H9 (cell line): ENCODE measurements around the gene CEBPE. TPM values are rescaled to one million over a fixed set of nuclear protein-coding genes. Genes with fewer than 3 reads are reported as not detected.

ENCODE experiments used
- DNase-seq: peaks from one replicate; pipeline ENCODE4 v3.0.0-alpha.2; 2017
- H2AFZ ChIP-seq: one replicate; pipeline ENCODE4 v1.6.1; 2013; ENCODE audit warnings: mild to moderate bottlenecking, low read length, control low read depth, moderate library complexity
- H2AK5ac ChIP-seq: 2 replicates; pipeline ENCODE4 v1.6.1; 2013; ENCODE audit warnings: low read length, control low read depth, mixed read lengths; ENCODE audit not compliant: insufficient read length
- H2BK120ac ChIP-seq: one replicate; pipeline ENCODE4 v1.6.1; 2013; ENCODE audit warnings: low read depth, mild to moderate bottlenecking, low read length, control low read depth, inconsistent platforms; ENCODE audit not compliant: poor library complexity, severe bottlenecking
- H2BK12ac ChIP-seq: 2 replicates; pipeline ENCODE4 v1.6.1; 2013; ENCODE audit warnings: low read length, control low read depth, mixed read lengths, low read depth; ENCODE audit not compliant: insufficient read length
- H2BK15ac ChIP-seq: 2 replicates; pipeline ENCODE4 v1.6.1; 2013; ENCODE audit warnings: low read depth, low read length, control low read depth
- H2BK20ac ChIP-seq: one replicate; pipeline ENCODE4 v1.6.1; 2013; ENCODE audit warnings: low read depth, mild to moderate bottlenecking, low read length, control low read depth, inconsistent platforms; ENCODE audit not compliant: poor library complexity, severe bottlenecking
- H2BK5ac ChIP-seq: 2 replicates; pipeline ENCODE4 v1.6.1; 2013; ENCODE audit warnings: low read length, control low read depth, mixed read lengths; ENCODE audit not compliant: insufficient read length
- H3K14ac ChIP-seq: 2 replicates; pipeline ENCODE4 v1.6.1; 2013; ENCODE audit warnings: low read length, control low read depth; ENCODE audit not compliant: insufficient read depth
- H3K18ac ChIP-seq: 2 replicates; pipeline ENCODE4 v1.6.1; 2013; ENCODE audit warnings: low read depth, mild to moderate bottlenecking, mixed read lengths, low read length, control low read depth; ENCODE audit not compliant: insufficient read length
- H3K23ac ChIP-seq: 2 replicates; pipeline ENCODE4 v1.6.1; 2013; ENCODE audit warnings: low read length, control low read depth, mixed read lengths, low read depth; ENCODE audit not compliant: insufficient read length
- H3K23me2 ChIP-seq: 2 replicates; pipeline ENCODE4 v1.6.1; 2013; ENCODE audit warnings: low read depth, mild to moderate bottlenecking, mixed read lengths, low read length, control low read depth; ENCODE audit not compliant: insufficient read length, poor library complexity, severe bottlenecking
- H3K27ac ChIP-seq: 2 replicates; pipeline ENCODE4 v1.5.1; 2013; ENCODE audit warnings: low read length, control low read depth, mixed read lengths, low read depth; ENCODE audit not compliant: insufficient read length
- H3K27me3 ChIP-seq: 2 replicates; pipeline ENCODE4 v1.6.1; 2013; ENCODE audit warnings: low read length, control low read depth, inconsistent platforms; ENCODE audit not compliant: insufficient read depth
- H3K4ac ChIP-seq: 2 replicates; pipeline ENCODE4 v1.6.1; 2013; ENCODE audit warnings: low read depth, mild to moderate bottlenecking, control low read depth, inconsistent platforms, low read length, moderate library complexity
- H3K4me1 ChIP-seq: 2 replicates; pipeline ENCODE4 v1.6.1; 2013; ENCODE audit warnings: low read length, control low read depth, inconsistent platforms; ENCODE audit not compliant: insufficient read depth
- H3K4me2 ChIP-seq: 2 replicates; pipeline ENCODE4 v1.6.1; 2013; ENCODE audit warnings: low read length, control low read depth, mixed read lengths; ENCODE audit not compliant: insufficient read length, insufficient read depth
- H3K56ac ChIP-seq: 2 replicates; pipeline ENCODE4 v1.6.1; 2013; ENCODE audit warnings: low read depth, mild to moderate bottlenecking, mixed read lengths, low read length, control low read depth; ENCODE audit not compliant: insufficient read length
- H3K79me1 ChIP-seq: 2 replicates; pipeline ENCODE4 v1.6.1; 2013; ENCODE audit warnings: low read depth, mild to moderate bottlenecking, moderate library complexity, low read length, control low read depth, inconsistent platforms; ENCODE audit not compliant: insufficient read depth, poor library complexity, severe bottlenecking
- H3K79me2 ChIP-seq: 2 replicates; pipeline ENCODE4 v1.6.1; 2013; ENCODE audit warnings: low read length, control low read depth, inconsistent platforms; ENCODE audit not compliant: insufficient read depth
- H3K9ac ChIP-seq: 2 replicates; pipeline ENCODE4 v1.6.1; 2013; ENCODE audit warnings: low read length, control low read depth, mixed read lengths; ENCODE audit not compliant: insufficient read length; ENCODE audit errors: extremely low read depth
- H3K9me3 ChIP-seq: one replicate; pipeline ENCODE4 v1.6.1; 2013; ENCODE audit warnings: low read depth, low read length, inconsistent platforms; ENCODE audit not compliant: control insufficient read depth
- H3T11ph ChIP-seq: one replicate; pipeline ENCODE4 v1.6.1; 2013; ENCODE audit warnings: mild to moderate bottlenecking, low read length, control low read depth, inconsistent platforms
- H4K20me1 ChIP-seq: one replicate; pipeline ENCODE4 v1.6.1; 2013; ENCODE audit not compliant: control insufficient read depth, insufficient read length, insufficient read depth
- H4K5ac ChIP-seq: 2 replicates; pipeline ENCODE4 v1.6.1; 2013; ENCODE audit warnings: low read depth, mild to moderate bottlenecking, mixed read lengths, low read length, control low read depth; ENCODE audit not compliant: insufficient read length
- H4K8ac ChIP-seq: replicated peaks from 2 replicates; pipeline ENCODE4 v1.6.1; 2013; ENCODE audit warnings: low read length, control low read depth, mixed read lengths, low read depth; ENCODE audit not compliant: insufficient read length
- H4K91ac ChIP-seq: 2 replicates; pipeline ENCODE4 v1.6.1; 2013; ENCODE audit warnings: low read depth, mild to moderate bottlenecking, moderate library complexity, mixed read lengths, low read length, control low read depth; ENCODE audit not compliant: insufficient read length
- H3K27ac Mint-ChIP-seq, 3 experiments: 2 replicates in 2 of 3; 3 replicates in 1 of 3; pipeline ENCODE4 v1.8.0; 2020 to 2021; ENCODE audit warnings: mixed read lengths in 3 of 3, mild to moderate bottlenecking in 1 of 3, moderate library complexity in 1 of 3
- H3K27me3 Mint-ChIP-seq: 2 replicates; pipeline ENCODE4 v1.8.0; 2021; ENCODE audit warnings: low read depth, mild to moderate bottlenecking, moderate library complexity, mixed read lengths
- H3K36me3 Mint-ChIP-seq, 3 experiments: 2 replicates in 2 of 3; 3 replicates in 1 of 3; pipeline ENCODE4 v1.8.0; 2020 to 2021; ENCODE audit warnings: low read depth in 3 of 3, mixed read lengths in 3 of 3; ENCODE audit not compliant: insufficient read depth in 1 of 3
- H3K4me1 Mint-ChIP-seq, 2 experiments: 2 replicates each; pipeline ENCODE4 v1.8.0; 2020; ENCODE audit warnings: mixed read lengths in 2 of 2
- H3K4me3 Mint-ChIP-seq, 2 experiments: 2 replicates in 1 of 2; 3 replicates in 1 of 2; pipeline ENCODE4 v1.8.0; 2020 to 2021; ENCODE audit warnings: mild to moderate bottlenecking in 2 of 2, mixed read lengths in 2 of 2, moderate library complexity in 1 of 2
- H3K9me3 Mint-ChIP-seq, 2 experiments: 2 replicates in 1 of 2; 3 replicates in 1 of 2; pipeline ENCODE4 v1.8.0; 2020; ENCODE audit warnings: mild to moderate bottlenecking in 2 of 2, mixed read lengths in 2 of 2, moderate library complexity in 1 of 2
- CTCF ChIP-seq: fragments of 200-600 bp; sonication (generic); conservative IDR thresholded peaks from 3 replicates; pipeline ENCODE4 v1.8.0; 2021; ENCODE audit warnings: antibody characterized with exemption, mild to moderate bottlenecking
- WGBS: extraction: QIAGEN DNeasy Blood & Tissue Kit; methylation state at CpG from one replicate; pipeline ENCODE4 v1.1.7; 2013; ENCODE audit warnings: missing lambda C conversion rate, low lambda C conversion rate, mixed read lengths; ENCODE audit not compliant: insufficient read length; ENCODE audit errors: extremely low coverage; 5-methylcytosine and 5-hydroxymethylcytosine counted together
- total RNA-seq: library from RNA; stranded (reverse); gene quantifications from 2 replicates; pipeline ENCODE4 v1.2.1, GENCODE V29; 2021

CEBPE gene
- total RNA-seq, 1 experiment from 2014 or later: not detected

- no peaks in the 10 kb centered on the region for H4K20me1 ChIP-seq
- no peak overlapping the region for H3K23ac ChIP-seq
- H3K4ac ChIP-seq: no peak overlapping the region
- no peak overlapping the region for H4K5ac ChIP-seq
- no peak overlapping the region for H3K27ac Mint-ChIP-seq
- H2AK5ac ChIP-seq: no peak overlapping the region
- H3K4me2 ChIP-seq: no peak overlapping the region
- H3K23me2 ChIP-seq: no peaks in the 10 kb centered on the region
- no peak for TF ChIP-seq CTCF
- no peaks in the 10 kb centered on the region for H3K27me3 Mint-ChIP-seq
- H3K27me3 ChIP-seq: peaks cover 1% of the 10 kb centered on the region; the same call in 1 of the 2 replicates
- H3K36me3 Mint-ChIP-seq: peaks cover 35 to 57% (median 51%) of the 10 kb centered on the region in 3 experiments; a peak in 6 of 7 replicates
- no peak overlapping the region for H3K56ac ChIP-seq
- no peak overlapping the region for H2BK20ac ChIP-seq
- no peak overlapping the region for H3K9ac ChIP-seq
- H3K14ac ChIP-seq: no peak overlapping the region
- peaks cover 15% of the 10 kb centered on the region in 2 experiments for H3K4me1 Mint-ChIP-seq
- no peaks in the 10 kb centered on the region for H3K79me2 ChIP-seq
- no peak overlapping the region for H2BK15ac ChIP-seq
- no peak overlapping the region for H2BK5ac ChIP-seq
- H3K27ac ChIP-seq: no peak overlapping the region
- WGBS: no CpG with 5 or more reads among the region's 7 CpGs
- H2BK120ac ChIP-seq: no peak overlapping the region
- no peak overlapping the region for H3K18ac ChIP-seq
- H3T11ph ChIP-seq: no peak overlapping the region
- no peak overlapping the region for H2BK12ac ChIP-seq
- H2AFZ ChIP-seq: no peak overlapping the region
- no peaks in the 10 kb centered on the region for H3K79me1 ChIP-seq
- H3K9me3 ChIP-seq: no peaks in the 10 kb centered on the region
- H4K91ac ChIP-seq: no peak overlapping the region
- no peak overlapping the region for H3K4me3 Mint-ChIP-seq
- no peak for DNase-seq
- no peak overlapping the region for H4K8ac ChIP-seq
- H3K4me1 ChIP-seq: no peaks in the 10 kb centered on the region; the same call in 1 of the 2 replicates
- H3K9me3 Mint-ChIP-seq: no peaks in the 10 kb centered on the region
These were observed 10.1 kb upstream of the CEBPE start for GRCh38 chr14:23128969-23129758.
